Cardiac fibroblast (primary cell): ENCODE measurements around the gene ISL1.

ENCODE experiments used
- DNase-seq, 2 donors: peaks; one replicate each; pipeline versions ENCODE4 v3.0.0 to v3.0.0-alpha.2; 2010; ENCODE audit warnings: low read depth in 2 of 2
- H3K4me3 ChIP-seq, 2 donors: replicated peaks in 1 of 2; 1 replicate in 1 of 2; 2 replicates in 1 of 2; pipeline ENCODE4 v1.5.1; 2011; ENCODE audit warnings: low read depth in 2 of 2, low read length in 2 of 2, mild to moderate bottlenecking in 2 of 2, moderate library complexity in 1 of 2
- CTCF ChIP-seq: IDR thresholded peaks from one replicate; pipeline ENCODE4 v1.5.1; 2011; ENCODE audit warnings: low read depth, mild to moderate bottlenecking, low read length, inconsistent platforms

ISL1 gene

GRCh38 chr5:51373880-51374523 lies 9.2 kb upstream of the ISL1 start:
- H3K4me3 ChIP-seq, result no peak overlapping the region
- DNase-seq, result no peak
- no peak for TF ChIP-seq CTCF

GRCh38 chr5:51375084-51375483 lies 8.2 kb upstream of the ISL1 start:
- TF ChIP-seq CTCF, result no peak
- no peak for DNase-seq

GRCh38 chr5:51376509-51376908 lies 6.7 kb upstream of the ISL1 start:
- no peak for TF ChIP-seq CTCF
- no peak for DNase-seq
- H3K4me3 ChIP-seq, result no peak overlapping the region

More at GRCh38 chr5:51375084-51375483, 8.2 kb upstream of the ISL1 start:
- no peak overlapping the region for H3K4me3 ChIP-seq

- no peak for TF ChIP-seq CTCF
- no peak for DNase-seq
- H3K4me3 ChIP-seq, result no peak overlapping the region
Measured at GRCh38 chr5:51377151-51378060, 5.8 kb upstream of the ISL1 start.

GRCh38 chr5:51378061-51378409 lies 5.2 kb upstream of the ISL1 start:
- TF ChIP-seq CTCF, result no peak
- DNase-seq, result no peak
- no peak overlapping the region for H3K4me3 ChIP-seq

- no peak for DNase-seq
- H3K4me3 ChIP-seq, result peak overlapping the region in 1 of 2 donors; percentile 13
- TF ChIP-seq CTCF, result no peak
Measured at GRCh38 chr5:51378448-51379330, 4.6 kb upstream of the ISL1 start.
